SK-N-SH (cell line): ENCODE measurements around the gene IFNL3. TPM values are rescaled to one million over a fixed set of nuclear protein-coding genes. Genes with fewer than 3 reads are reported as not detected.

ENCODE experiments used
- CTCF ChIA-PET: fragments of 300-600, 350-600 bp; formaldehyde crosslinking; extraction: SDS; loops from one replicate; lab custom pipeline; 2021; lab: Yijun Ruan, JAX
- POLR2A ChIA-PET: fragments of 350-600 bp; sonication (Branson Sonifier 250); formaldehyde crosslinking; extraction: SDS; loops from one replicate; lab custom pipeline; 2020; ENCODE audit warnings: antibody characterized with exemption, inconsistent platforms; lab: Yijun Ruan, JAX
- DNase-seq: peaks from one replicate; pipeline ENCODE4 v3.0.0; 2012
- H2AFZ ChIP-seq: fragments of 200-600 bp; sonication (generic); 2 replicates; pipeline ENCODE4 v1.8.1; 2016; ENCODE audit warnings: antibody characterized with exemption, mild to moderate bottlenecking, low read depth
- H3F3A ChIP-seq: fragments of 200-600 bp; sonication (generic); replicated peaks from 2 replicates; pipeline ENCODE3; 2016; ENCODE audit warnings: antibody characterized with exemption, mild to moderate bottlenecking; ENCODE audit not compliant: insufficient read depth
- H3K27ac ChIP-seq, 2 experiments: fragments of 200-500 bp in 1 of 2; fragments of 200-600 bp in 1 of 2; sonication (Bioruptor generic) in 1 of 2; sonication (generic), shearing (Covaris generic) in 1 of 2; 2 replicates each; pipeline versions ENCODE4 v1.5.1 to v1.6.1; 2014 to 2016; ENCODE audit warnings: low read depth in 2 of 2, inconsistent platforms in 1 of 2, low read length in 1 of 2, mild to moderate bottlenecking in 1 of 2, mixed read lengths in 1 of 2
- H3K27me3 ChIP-seq: fragments of 200-600 bp; sonication (generic), shearing (Covaris generic); 2 replicates; pipeline ENCODE4 v1.6.1; 2016; ENCODE audit warnings: mixed run types; ENCODE audit not compliant: insufficient read depth
- H3K36me3 ChIP-seq, 2 experiments: fragments of 200-500 bp in 1 of 2; fragments of 200-600 bp in 1 of 2; sonication (Bioruptor generic) in 1 of 2; sonication (generic) in 1 of 2; replicated peaks in 1 of 2; 2 replicates each; pipeline versions ENCODE3 to v1.5.1; 2014 to 2016; ENCODE audit warnings: low read length in 1 of 2, mild to moderate bottlenecking in 1 of 2; ENCODE audit not compliant: insufficient read depth in 2 of 2, control insufficient read depth in 1 of 2
- H3K4me1 ChIP-seq, 2 experiments: fragments of 200-500 bp in 1 of 2; fragments of 200-600 bp in 1 of 2; sonication (Bioruptor generic) in 1 of 2; sonication (generic), shearing (Covaris generic) in 1 of 2; 2 replicates each; pipeline versions ENCODE4 v1.5.1 to v1.6.1; 2014 to 2016; ENCODE audit warnings: low read depth in 1 of 2, low read length in 1 of 2, mixed run types in 1 of 2; ENCODE audit not compliant: insufficient read depth in 2 of 2, control insufficient read depth in 1 of 2
- H3K4me2 ChIP-seq: fragments of 200-600 bp; sonication (generic), shearing (Covaris generic); 2 replicates; pipeline ENCODE4 v1.6.1; 2017; ENCODE audit warnings: mixed run types
- H3K4me3 ChIP-seq, 2 experiments: fragments of 200-500 bp in 1 of 2; fragments of 200-600 bp in 1 of 2; sonication (Bioruptor generic) in 1 of 2; sonication (generic), shearing (Covaris generic) in 1 of 2; 2 replicates each; pipeline versions ENCODE4 v1.5.1 to v1.8.1; 2014 to 2016; ENCODE audit warnings: low read depth in 2 of 2, inconsistent platforms in 1 of 2, low read length in 1 of 2, mild to moderate bottlenecking in 1 of 2, mixed read lengths in 1 of 2, moderate library complexity in 1 of 2
- H3K79me2 ChIP-seq: fragments of 200-600 bp; sonication (generic); 2 replicates; pipeline ENCODE4 v1.8.1; 2017; ENCODE audit warnings: mild to moderate bottlenecking; ENCODE audit not compliant: insufficient read depth
- H3K9ac ChIP-seq: fragments of 200-600 bp; sonication (generic); 2 replicates; pipeline ENCODE4 v1.6.1; 2017; ENCODE audit warnings: mixed run types
- H3K9me2 ChIP-seq: fragments of 200-600 bp; sonication (generic); 2 replicates; pipeline ENCODE4 v1.6.1; 2017; ENCODE audit warnings: mixed run types
- H3K9me3 ChIP-seq: fragments of 200-600 bp; sonication (generic); 2 replicates; pipeline ENCODE4 v1.6.1; 2017; ENCODE audit warnings: mixed run types, mild to moderate bottlenecking, moderate library complexity
- H4K20me1 ChIP-seq: fragments of 200-600 bp; sonication (generic); 2 replicates; pipeline ENCODE4 v1.6.1; 2017; ENCODE audit warnings: mild to moderate bottlenecking, mixed run types; ENCODE audit not compliant: insufficient read depth
- EP300 ChIP-seq, 2 experiments: IDR thresholded peaks; 2 replicates each; pipeline versions ENCODE4 v1.4.0 to v1.6.1; 2012; ENCODE audit warnings: borderline replicate concordance in 1 of 2, low read depth in 1 of 2, low read length in 1 of 2
- EZH2phosphoT487 ChIP-seq: fragments of 200-600 bp; sonication (generic); IDR thresholded peaks from 2 replicates; pipeline ENCODE4 v1.6.1; 2017; ENCODE audit warnings: low read depth, mixed run types, mild to moderate bottlenecking, antibody characterized with exemption, moderate library complexity, borderline replicate concordance
- FOXM1 ChIP-seq: IDR thresholded peaks from 2 replicates; pipeline ENCODE4 v1.4.0; 2012; ENCODE audit warnings: low read depth, mild to moderate bottlenecking
- GABPA ChIP-seq: IDR thresholded peaks from 2 replicates; pipeline ENCODE4 v1.4.0; 2012; ENCODE audit warnings: low read depth, mild to moderate bottlenecking
- GATA2 ChIP-seq: sonication (generic); formaldehyde crosslinking; IDR thresholded peaks from 2 replicates; pipeline ENCODE4 v1.5.0; 2020; ENCODE audit warnings: mild to moderate bottlenecking, missing genetic modification reagents
- IRF3 ChIP-seq: fragments of 150-350 bp; IDR thresholded peaks from 2 replicates; pipeline ENCODE4 v1.6.1; 2016; ENCODE audit warnings: mild to moderate bottlenecking, low read depth, low read length
- NFIC ChIP-seq: IDR thresholded peaks from 2 replicates; pipeline ENCODE4 v1.4.0; 2012; ENCODE audit warnings: borderline replicate concordance
- NRF1 ChIP-seq: IDR thresholded peaks from 2 replicates; pipeline ENCODE4 v1.6.1; 2012; ENCODE audit warnings: low read depth, mild to moderate bottlenecking, low read length
- RAD21 ChIP-seq: IDR thresholded peaks from 2 replicates; pipeline ENCODE4 v1.6.1; 2012; ENCODE audit warnings: mild to moderate bottlenecking, low read length
- RXRA ChIP-seq: IDR thresholded peaks from 2 replicates; pipeline ENCODE4 v1.4.0; 2012; ENCODE audit warnings: low read depth, mild to moderate bottlenecking, borderline replicate concordance
- SIN3A ChIP-seq: IDR thresholded peaks from 2 replicates; pipeline ENCODE4 v1.6.1; 2012; ENCODE audit warnings: low read depth, mild to moderate bottlenecking, low read length, moderate library complexity, borderline replicate concordance
- SMC3 ChIP-seq: IDR thresholded peaks from 2 replicates; pipeline ENCODE4 v1.6.1; 2012; ENCODE audit warnings: low read depth, low read length, improper control_type of control experiment
- TAF1 ChIP-seq: IDR thresholded peaks from 2 replicates; pipeline ENCODE4 v1.6.1; 2012; ENCODE audit warnings: low read depth, mild to moderate bottlenecking, low read length, moderate library complexity, borderline replicate concordance
- TCF12 ChIP-seq: IDR thresholded peaks from 2 replicates; pipeline ENCODE4 v1.4.0; 2012
- USF1 ChIP-seq: IDR thresholded peaks from 2 replicates; pipeline ENCODE4 v1.4.0; 2012; ENCODE audit warnings: low read depth, borderline replicate concordance
- USF2 ChIP-seq: fragments of 150-350 bp; IDR thresholded peaks from 2 replicates; pipeline ENCODE4 v1.6.1; 2017; ENCODE audit warnings: antibody characterized with exemption, low read length, low read depth, borderline replicate concordance
- YY1 ChIP-seq: IDR thresholded peaks from 2 replicates; pipeline ENCODE4 v1.4.0; 2012; ENCODE audit warnings: low read depth, mild to moderate bottlenecking
- ZBTB33 ChIP-seq: IDR thresholded peaks from 2 replicates; pipeline ENCODE4 v1.4.0; 2012; ENCODE audit warnings: low read depth, borderline replicate concordance
- WGBS: methylation state at CpG from one replicate; pipeline ENCODE4 v1.1.6; 2017; ENCODE audit warnings: low lambda C conversion rate; 5-methylcytosine and 5-hydroxymethylcytosine counted together
- polyA plus RNA-seq, 3 experiments: library from polyadenylated mRNA; depleted of rRNA; stranded (reverse); fragments of >200 nt; gene quantifications; 2 replicates each; pipeline ENCODE4 v1.2.3, GENCODE V29; 2012

IFNL3 gene
- polyA plus RNA-seq, 1 of the 3 experiments (the other 2 are of a cell fraction), result not detected

GRCh38 chr19:39240421-39240820 is 4.4 kb downstream of the IFNL3 start:
- CTCF ChIA-PET, result no interaction called here
- no peaks in the 10 kb centered on the region for H3K79me2 ChIP-seq
- no peaks in the 10 kb centered on the region for H4K20me1 ChIP-seq
- no peaks in the 10 kb centered on the region for H3F3A ChIP-seq
- no peak overlapping the region for H2AFZ ChIP-seq
- POLR2A ChIA-PET, result no interaction called here
- H3K9me2 ChIP-seq, result no peaks in the 10 kb centered on the region
- H3K4me2 ChIP-seq, result no peak overlapping the region
- no peak for DNase-seq
- H3K9ac ChIP-seq, result no peak overlapping the region
- 86% methylated on average over 7 of the region's 7 CpGs for WGBS
- H3K36me3 ChIP-seq, result no peaks in the 10 kb centered on the region
- no peak overlapping the region for H3K27ac ChIP-seq
- H3K4me3 ChIP-seq, result no peak overlapping the region
- no peaks in the 10 kb centered on the region; the same call in 1 of the 2 replicates for H3K27me3 ChIP-seq
- no peaks in the 10 kb centered on the region for H3K9me3 ChIP-seq
- H3K4me1 ChIP-seq, result no peaks in the 10 kb centered on the region
- TF ChIP-seq GATA2 (CRISPR knock-in tag) (no peak), YY1 (no peak), NRF1 (no peak), SMC3 (no peak), IRF3 (no peak), ZBTB33 (no peak), SIN3A (no peak), RXRA (no peak), RAD21 (no peak), TCF12 (no peak), EP300 (IDR thresholded peaks at IDR 0.05; ENCODE audit: borderline replicate concordance in 1 of 2, low read depth in 1 of 2, low read length in 1 of 2) (no peak), FOXM1 (no peak), USF1 (no peak), EZH2phosphoT487 (no peak), NFIC (no peak), USF2 (no peak), TAF1 (no peak), GABPA (no peak)
